Measurements from ENCODE around the gene SERTAD1.

The SERTAD1 gene

GRCh38 chr19:40400559-40400958 is 25.2 kb downstream of the SERTAD1 start:
- no peaks in the 10 kb centered on the region for H3K27me3 ChIP-seq (ENCODE audit: control insufficient read depth, insufficient read depth, low read length, poor library complexity, severe bottlenecking)
- H3K4me3 ChIP-seq (ENCODE audit: insufficient read depth, low read depth, low read length), result no peak overlapping the region
- H3K27ac ChIP-seq (ENCODE audit: insufficient read depth, low read depth, low read length, poor library complexity, severe bottlenecking), result no peak overlapping the region
- 92 to 99% methylated on average over 2 to 3 of the region's 3 CpGs for WGBS, 2 experiments
- no peaks in the 10 kb centered on the region for H3K4me1 ChIP-seq (ENCODE audit: control insufficient read depth, insufficient read depth, low read length)
- H3K36me3 ChIP-seq (ENCODE audit: control insufficient read depth, insufficient read depth, low read length), result no peaks in the 10 kb centered on the region
- no peaks in the 10 kb centered on the region for H3K9me3 ChIP-seq (ENCODE audit: control insufficient read depth, low read length)

DNA sequence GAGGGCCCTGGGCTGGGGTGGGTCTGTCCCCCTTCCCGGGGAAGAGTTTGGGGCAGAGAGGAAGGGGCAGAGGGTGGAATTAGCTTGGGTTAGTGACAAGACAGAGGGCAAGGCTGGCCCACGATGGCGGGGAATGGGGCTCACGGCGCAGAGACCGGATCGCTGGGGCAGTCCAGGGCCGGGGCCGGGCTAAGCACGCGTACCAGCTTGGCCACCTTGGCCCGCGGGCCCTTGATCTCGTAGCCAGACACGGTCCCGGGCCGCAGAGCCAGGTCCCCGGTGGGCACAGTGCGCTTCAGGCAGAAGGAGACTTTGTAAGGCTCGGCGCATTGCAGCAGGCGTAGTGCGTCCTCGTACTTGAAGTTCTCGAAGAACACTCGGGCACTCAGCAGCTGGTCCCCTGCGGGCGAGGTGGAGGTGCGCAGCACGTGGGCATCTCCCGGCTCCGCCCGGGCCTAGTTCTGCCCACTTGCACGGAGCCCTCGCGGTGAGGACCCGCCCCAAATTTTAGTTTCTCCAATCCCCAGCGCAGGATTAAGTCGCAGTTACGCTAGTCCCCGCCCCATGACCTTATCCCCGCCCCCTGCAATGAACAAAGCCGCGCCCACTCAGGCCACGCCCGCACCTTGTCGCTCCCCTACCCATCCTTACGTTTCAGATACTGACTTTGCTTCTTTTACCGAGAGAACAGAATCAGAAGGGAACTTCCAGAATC is 27.2 kb downstream of the SERTAD1 start:
- no peaks in the 10 kb centered on the region for H3K4me1 ChIP-seq (ENCODE audit: control insufficient read depth, insufficient read depth, low read length)
- H3K4me3 ChIP-seq (ENCODE audit: insufficient read depth, low read depth, low read length), result no peak overlapping the region
- WGBS, 2 experiments, result 88 to 91% methylated on average over 49 of the region's 49 CpGs
- no peak overlapping the region for H3K27ac ChIP-seq (ENCODE audit: insufficient read depth, low read depth, low read length, poor library complexity, severe bottlenecking)
- H3K27me3 ChIP-seq (ENCODE audit: control insufficient read depth, insufficient read depth, low read length, poor library complexity, severe bottlenecking), result no peaks in the 10 kb centered on the region
- no peaks in the 10 kb centered on the region for H3K36me3 ChIP-seq (ENCODE audit: control insufficient read depth, insufficient read depth, low read length)
- no peaks in the 10 kb centered on the region for H3K9me3 ChIP-seq (ENCODE audit: control insufficient read depth, low read length)

DNA sequence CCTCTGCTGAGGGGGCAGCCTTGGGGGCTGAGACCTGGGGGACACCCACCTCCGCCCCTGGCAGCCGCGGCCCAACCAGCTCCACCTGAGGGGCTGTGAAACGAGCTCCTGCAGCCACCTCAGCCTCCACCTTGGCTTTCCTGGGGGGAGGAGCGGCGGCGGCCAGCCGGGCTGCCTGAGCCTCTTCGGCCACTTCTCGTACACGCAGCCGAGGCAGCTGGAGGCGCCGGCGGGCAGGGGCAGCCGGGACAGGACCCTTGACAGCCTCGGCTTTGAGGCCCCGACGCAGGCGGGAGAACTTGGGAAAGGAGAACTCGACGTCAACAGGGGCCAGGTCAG is 28.3 kb downstream of the SERTAD1 start:
- no peaks in the 10 kb centered on the region for H3K9me3 ChIP-seq (ENCODE audit: control insufficient read depth, low read length)
- no peaks in the 10 kb centered on the region for H3K36me3 ChIP-seq (ENCODE audit: control insufficient read depth, insufficient read depth, low read length)
- WGBS, 2 experiments, result 91 to 92% methylated on average over 22 of the region's 22 CpGs
- H3K27ac ChIP-seq (ENCODE audit: insufficient read depth, low read depth, low read length, poor library complexity, severe bottlenecking), result no peak overlapping the region
- H3K4me3 ChIP-seq (ENCODE audit: insufficient read depth, low read depth, low read length), result no peak overlapping the region
- H3K27me3 ChIP-seq (ENCODE audit: control insufficient read depth, insufficient read depth, low read length, poor library complexity, severe bottlenecking), result no peaks in the 10 kb centered on the region
- no peaks in the 10 kb centered on the region for H3K4me1 ChIP-seq (ENCODE audit: control insufficient read depth, insufficient read depth, low read length)

GRCh38 chr19:40396886-40397567 is 28.8 kb downstream of the SERTAD1 start:
- Histone ChIP-seq H3K4me3 (ENCODE audit: insufficient read depth, low read depth, low read length) (no peak overlapping the region), H3K36me3 (ENCODE audit: control insufficient read depth, insufficient read depth, low read length) (no peaks in the 10 kb centered on the region), H3K9me3 (ENCODE audit: control insufficient read depth, low read length) (no peaks in the 10 kb centered on the region), H3K4me1 (ENCODE audit: control insufficient read depth, insufficient read depth, low read length) (no peaks in the 10 kb centered on the region), H3K27me3 (ENCODE audit: control insufficient read depth, insufficient read depth, low read length, poor library complexity, severe bottlenecking) (no peaks in the 10 kb centered on the region), H3K27ac (ENCODE audit: insufficient read depth, low read depth, low read length, poor library complexity, severe bottlenecking) (no peak overlapping the region)
- WGBS, 2 experiments, result 92 to 93% methylated on average over 20 of the region's 20 CpGs

DNA sequence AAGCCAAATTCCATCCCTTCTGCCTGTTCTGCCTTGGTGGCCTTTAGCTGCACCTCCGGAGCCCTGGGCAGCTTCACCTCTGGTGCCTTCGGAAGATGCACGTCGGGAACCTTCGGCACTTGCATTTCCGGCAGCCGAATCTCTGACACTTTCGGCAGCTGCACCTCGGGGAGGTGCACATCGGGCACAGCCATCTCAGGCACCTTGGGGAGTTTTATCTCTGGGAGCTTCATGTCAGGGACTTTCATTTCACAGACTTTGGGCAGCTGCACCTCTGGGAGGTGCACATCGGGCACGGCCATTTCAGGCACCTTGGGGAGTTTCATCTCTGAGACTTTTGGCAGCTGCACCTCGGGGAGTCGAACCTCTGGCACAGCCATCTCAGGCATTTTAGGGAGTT is 29.8 kb downstream of the SERTAD1 start:
- Histone ChIP-seq H3K27ac (ENCODE audit: insufficient read depth, low read depth, low read length, poor library complexity, severe bottlenecking) (no peak overlapping the region), H3K4me3 (ENCODE audit: insufficient read depth, low read depth, low read length) (no peak overlapping the region), H3K9me3 (ENCODE audit: control insufficient read depth, low read length) (no peaks in the 10 kb centered on the region), H3K4me1 (ENCODE audit: control insufficient read depth, insufficient read depth, low read length) (no peaks in the 10 kb centered on the region), H3K36me3 (ENCODE audit: control insufficient read depth, insufficient read depth, low read length) (no peaks in the 10 kb centered on the region), H3K27me3 (ENCODE audit: control insufficient read depth, insufficient read depth, low read length, poor library complexity, severe bottlenecking) (no peaks in the 10 kb centered on the region)
- 93% methylated on average over 14 of the region's 14 CpGs for WGBS, 2 experiments

DNA sequence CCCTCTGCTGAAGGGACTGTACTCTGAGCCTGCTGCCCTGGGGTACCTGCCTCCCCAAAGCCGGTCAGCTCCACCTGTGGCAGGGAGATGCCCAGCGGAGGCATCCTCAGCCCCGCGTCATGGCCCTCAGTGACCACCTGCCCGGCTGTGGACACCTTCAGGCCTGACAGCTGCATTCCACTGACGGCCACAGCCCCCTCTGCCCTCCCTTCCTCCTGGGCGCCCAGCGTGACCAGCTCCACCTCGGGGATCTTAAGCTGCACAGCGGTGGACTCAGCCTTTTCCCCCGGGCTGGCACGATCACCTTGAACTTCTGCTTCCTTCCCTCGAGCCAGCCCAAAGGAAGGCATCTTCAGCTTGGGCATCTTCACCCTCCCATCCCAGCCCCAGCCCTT is 31.0 kb downstream of the SERTAD1 start:
- H3K36me3 ChIP-seq (ENCODE audit: control insufficient read depth, insufficient read depth, low read length), result no peaks in the 10 kb centered on the region
- H3K9me3 ChIP-seq (ENCODE audit: control insufficient read depth, low read length), result no peaks in the 10 kb centered on the region
- H3K4me3 ChIP-seq (ENCODE audit: insufficient read depth, low read depth, low read length), result no peak overlapping the region
- H3K27ac ChIP-seq (ENCODE audit: insufficient read depth, low read depth, low read length, poor library complexity, severe bottlenecking), result no peak overlapping the region
- H3K4me1 ChIP-seq (ENCODE audit: control insufficient read depth, insufficient read depth, low read length), result no peaks in the 10 kb centered on the region
- H3K27me3 ChIP-seq (ENCODE audit: control insufficient read depth, insufficient read depth, low read length, poor library complexity, severe bottlenecking), result no peaks in the 10 kb centered on the region
- 80 to 83% methylated on average over 13 of the region's 13 CpGs for WGBS, 2 experiments

- Histone ChIP-seq H3K27ac (ENCODE audit: insufficient read depth, low read depth, low read length, poor library complexity, severe bottlenecking) (no peak overlapping the region), H3K4me3 (ENCODE audit: insufficient read depth, low read depth, low read length) (no peak overlapping the region), H3K27me3 (ENCODE audit: control insufficient read depth, insufficient read depth, low read length, poor library complexity, severe bottlenecking) (no peaks in the 10 kb centered on the region), H3K4me1 (ENCODE audit: control insufficient read depth, insufficient read depth, low read length) (no peaks in the 10 kb centered on the region), H3K9me3 (ENCODE audit: control insufficient read depth, low read length) (no peaks in the 10 kb centered on the region), H3K36me3 (ENCODE audit: control insufficient read depth, insufficient read depth, low read length) (no peaks in the 10 kb centered on the region)
- WGBS, 2 experiments, result 92 to 93% methylated on average over 41 of the region's 41 CpGs
Observed at GRCh38 chr19:40393894-40394815, 31.6 kb downstream of the SERTAD1 start.

DNA sequence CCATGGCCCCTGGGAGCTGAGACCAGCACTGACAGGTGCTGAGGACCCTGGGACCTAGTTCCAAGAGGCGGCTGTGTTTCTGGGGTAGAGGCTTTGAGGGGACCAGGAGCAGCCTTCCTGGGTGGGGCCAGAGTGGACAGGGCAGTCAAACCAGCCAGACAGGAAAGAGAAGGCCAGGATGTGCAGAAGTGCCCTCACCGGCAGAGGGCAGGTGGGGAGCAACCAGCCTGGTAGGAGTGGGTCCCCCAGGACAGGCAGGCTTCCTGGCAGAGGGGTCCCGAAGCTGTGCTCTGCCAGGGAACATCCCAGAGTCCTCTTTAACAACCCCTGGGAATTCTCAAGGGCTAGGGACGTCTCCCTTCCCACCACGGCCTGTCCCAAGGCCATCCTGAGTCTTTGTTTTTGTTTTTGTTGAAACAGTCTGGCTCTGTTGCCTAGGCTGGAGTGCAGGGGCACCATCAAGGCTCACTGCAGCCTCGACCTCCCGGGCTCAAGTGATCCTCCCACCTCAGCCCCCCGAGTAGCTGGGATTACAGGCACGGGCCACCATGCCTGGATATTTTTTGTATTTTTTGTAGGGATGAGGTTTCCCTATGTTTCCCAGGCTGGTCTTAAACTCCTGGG is 32.8 kb downstream of the SERTAD1 start:
- 84 to 85% methylated on average over 9 of the region's 9 CpGs for WGBS, 2 experiments

GRCh38 chr19:40392123-40392522 is 33.7 kb downstream of the SERTAD1 start:
- Histone ChIP-seq H3K4me1 (ENCODE audit: control insufficient read depth, insufficient read depth, low read length) (no peaks in the 10 kb centered on the region), H3K27me3 (ENCODE audit: control insufficient read depth, insufficient read depth, low read length, poor library complexity, severe bottlenecking) (no peaks in the 10 kb centered on the region), H3K36me3 (ENCODE audit: control insufficient read depth, insufficient read depth, low read length) (no peaks in the 10 kb centered on the region), H3K4me3 (ENCODE audit: insufficient read depth, low read depth, low read length) (no peak overlapping the region), H3K9me3 (ENCODE audit: control insufficient read depth, low read length) (no peaks in the 10 kb centered on the region), H3K27ac (ENCODE audit: insufficient read depth, low read depth, low read length, poor library complexity, severe bottlenecking) (no peak overlapping the region)
- 85 to 88% methylated on average over 7 to 8 of the region's 8 CpGs for WGBS, 2 experiments

More for the DNA sequence above, 32.8 kb downstream of the SERTAD1 start:
- H3K27ac ChIP-seq (ENCODE audit: insufficient read depth, low read depth, low read length, poor library complexity, severe bottlenecking), result no peak overlapping the region
- H3K9me3 ChIP-seq (ENCODE audit: control insufficient read depth, low read length), result no peaks in the 10 kb centered on the region
- no peak overlapping the region for H3K4me3 ChIP-seq (ENCODE audit: insufficient read depth, low read depth, low read length)
- no peaks in the 10 kb centered on the region for H3K4me1 ChIP-seq (ENCODE audit: control insufficient read depth, insufficient read depth, low read length)
- H3K36me3 ChIP-seq (ENCODE audit: control insufficient read depth, insufficient read depth, low read length), result no peaks in the 10 kb centered on the region
- no peaks in the 10 kb centered on the region for H3K27me3 ChIP-seq (ENCODE audit: control insufficient read depth, insufficient read depth, low read length, poor library complexity, severe bottlenecking)
